ENCODE results near the gene ACOX2. TPM values are rescaled to one million over a fixed set of nuclear protein-coding genes. Genes with fewer than 3 reads are reported as not detected.
"Not testable (repeated sequence)": the region's sequence is repeated elsewhere in the genome, so short reads cannot be mapped to it uniquely, and the experiment has no call there.

ACOX2 gene
- total RNA-seq, 1 donor, result 28.6 TPM

GRCh38 chr3:58528629-58529028, 8.4 kb downstream of the ACOX2 start:
- TF ChIP-seq, protein P1, sequence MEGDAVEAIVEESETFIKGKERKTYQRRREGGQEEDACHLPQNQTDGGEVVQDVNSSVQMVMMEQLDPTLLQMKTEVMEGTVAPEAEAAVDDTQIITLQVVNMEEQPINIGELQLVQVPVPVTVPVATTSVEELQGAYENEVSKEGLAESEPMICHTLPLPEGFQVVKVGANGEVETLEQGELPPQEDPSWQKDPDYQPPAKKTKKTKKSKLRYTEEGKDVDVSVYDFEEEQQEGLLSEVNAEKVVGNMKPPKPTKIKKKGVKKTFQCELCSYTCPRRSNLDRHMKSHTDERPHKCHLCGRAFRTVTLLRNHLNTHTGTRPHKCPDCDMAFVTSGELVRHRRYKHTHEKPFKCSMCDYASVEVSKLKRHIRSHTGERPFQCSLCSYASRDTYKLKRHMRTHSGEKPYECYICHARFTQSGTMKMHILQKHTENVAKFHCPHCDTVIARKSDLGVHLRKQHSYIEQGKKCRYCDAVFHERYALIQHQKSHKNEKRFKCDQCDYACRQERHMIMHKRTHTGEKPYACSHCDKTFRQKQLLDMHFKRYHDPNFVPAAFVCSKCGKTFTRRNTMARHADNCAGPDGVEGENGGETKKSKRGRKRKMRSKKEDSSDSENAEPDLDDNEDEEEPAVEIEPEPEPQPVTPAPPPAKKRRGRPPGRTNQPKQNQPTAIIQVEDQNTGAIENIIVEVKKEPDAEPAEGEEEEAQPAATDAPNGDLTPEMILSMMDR (IDR thresholded peaks at IDR 0.05; ENCODE audit: extremely low read depth, low read depth, low read length), result no peak
- peak; percentile 80 for DNase-seq (ENCODE audit: insufficient read length, low spot score, missing footprints)
- peak overlapping the region; percentile 25 for H2AFZ ChIP-seq (ENCODE audit: low read length)

DNA sequence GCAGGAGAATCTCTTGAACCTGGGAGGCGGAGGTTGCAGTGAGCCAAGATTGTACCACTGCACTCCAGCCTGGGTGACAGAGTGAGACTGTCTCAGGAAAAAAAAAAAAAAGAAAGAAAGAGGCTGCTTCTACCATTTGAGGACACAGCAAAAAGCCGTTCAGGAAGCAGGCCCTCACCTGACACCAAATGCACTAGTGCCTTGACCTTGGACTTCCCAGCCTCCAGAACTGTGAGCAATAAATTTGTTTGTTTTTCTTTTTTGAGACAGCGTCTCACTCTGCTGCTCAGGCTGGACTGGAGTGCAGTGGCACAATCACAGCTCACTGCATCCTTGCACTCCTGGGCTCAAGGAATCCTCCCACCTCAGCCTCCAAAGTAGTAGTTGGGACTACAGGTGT, 9.6 kb downstream of the ACOX2 start:
- H3K4me2 ChIP-seq (ENCODE audit: insufficient read depth, low read length); H3K27ac ChIP-seq (ENCODE audit: low read depth, low read length); H3K27me3 ChIP-seq (ENCODE audit: insufficient read depth, low read length); H2AFZ ChIP-seq (ENCODE audit: low read length); H3K9me3 ChIP-seq (ENCODE audit: low read depth, low read length); DNase-seq (ENCODE audit: insufficient read length, low spot score, missing footprints); H4K20me1 ChIP-seq (ENCODE audit: insufficient read depth, low read length); H3K4me3 ChIP-seq (ENCODE audit: insufficient read depth, low read length); H3K79me2 ChIP-seq (ENCODE audit: insufficient read depth, low read length): not testable (repeated sequence)
- Histone ChIP-seq H3K36me3 (ENCODE audit: insufficient read depth, low read length) (peaks cover 16% of the 10 kb centered on the region), H3K4me1 (ENCODE audit: insufficient read depth, low read length) (peaks cover 12% of the 10 kb centered on the region)

More at GRCh38 chr3:58528629-58529028, 8.4 kb downstream of the ACOX2 start:
- no peaks in the 10 kb centered on the region for H3K9me3 ChIP-seq (ENCODE audit: low read depth, low read length)
- H4K20me1 ChIP-seq (ENCODE audit: insufficient read depth, low read length), result no peaks in the 10 kb centered on the region
- H3K79me2 ChIP-seq (ENCODE audit: insufficient read depth, low read length), result no peaks in the 10 kb centered on the region
- H3K36me3 ChIP-seq (ENCODE audit: insufficient read depth, low read length), result peaks cover 10% of the 10 kb centered on the region
- H3K27me3 ChIP-seq (ENCODE audit: insufficient read depth, low read length), result no peaks in the 10 kb centered on the region
- peaks cover 12% of the 10 kb centered on the region for H3K4me1 ChIP-seq (ENCODE audit: insufficient read depth, low read length)
- H3K27ac ChIP-seq (ENCODE audit: low read depth, low read length), result no peak overlapping the region
- H3K4me3 ChIP-seq (ENCODE audit: insufficient read depth, low read length), result no peak overlapping the region
- H3K4me2 ChIP-seq (ENCODE audit: insufficient read depth, low read length), result no peak overlapping the region

DNA sequence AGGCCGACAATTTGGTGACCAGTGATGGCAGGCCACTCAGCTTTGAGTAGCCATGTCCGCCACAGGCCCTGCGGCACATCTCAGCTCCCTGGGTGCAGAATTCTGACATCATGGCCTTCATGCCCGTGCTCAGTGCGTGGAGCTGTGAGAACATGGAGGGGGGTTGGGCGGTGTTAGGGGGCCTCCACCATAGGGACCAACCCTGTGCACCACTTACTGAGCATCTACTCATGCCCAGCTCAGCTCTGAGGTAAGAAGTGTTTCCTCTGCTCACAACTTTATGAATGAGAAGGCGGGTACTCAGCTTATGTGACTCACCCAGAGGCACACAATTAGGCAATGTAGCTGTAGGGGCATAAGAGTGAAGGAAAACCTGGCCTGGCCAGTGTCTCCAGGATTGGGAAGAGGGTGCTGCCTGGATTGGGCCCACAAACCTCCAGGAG, 10.5 kb downstream of the ACOX2 start:
- DNase-seq (ENCODE audit: insufficient read length, low spot score, missing footprints), result peak; percentile 98
- no peaks in the 10 kb centered on the region for H4K20me1 ChIP-seq (ENCODE audit: insufficient read depth, low read length)
- no peaks in the 10 kb centered on the region for H3K27me3 ChIP-seq (ENCODE audit: insufficient read depth, low read length)
- TF ChIP-seq, protein P1 (IDR thresholded peaks at IDR 0.05; ENCODE audit: extremely low read depth, low read depth, low read length), result no peak
- no peak overlapping the region for H3K27ac ChIP-seq (ENCODE audit: low read depth, low read length)
- no peak overlapping the region for H2AFZ ChIP-seq (ENCODE audit: low read length)
- H3K9me3 ChIP-seq (ENCODE audit: low read depth, low read length), result no peaks in the 10 kb centered on the region
- H3K4me1 ChIP-seq (ENCODE audit: insufficient read depth, low read length), result peaks cover 12% of the 10 kb centered on the region
- no peak overlapping the region for H3K4me2 ChIP-seq (ENCODE audit: insufficient read depth, low read length)
- no peaks in the 10 kb centered on the region for H3K79me2 ChIP-seq (ENCODE audit: insufficient read depth, low read length)
- H3K4me3 ChIP-seq (ENCODE audit: insufficient read depth, low read length), result no peak overlapping the region
- peaks cover 22% of the 10 kb centered on the region for H3K36me3 ChIP-seq (ENCODE audit: insufficient read depth, low read length)

GRCh38 chr3:58524326-58524888, 12.6 kb downstream of the ACOX2 start:
- peak; percentile 25 for DNase-seq (ENCODE audit: insufficient read length, low spot score, missing footprints)
- H3K4me3 ChIP-seq (ENCODE audit: insufficient read depth, low read length), result no peak overlapping the region
- H3K27me3 ChIP-seq (ENCODE audit: insufficient read depth, low read length), result no peaks in the 10 kb centered on the region
- TF ChIP-seq, protein P1 (IDR thresholded peaks at IDR 0.05; ENCODE audit: extremely low read depth, low read depth, low read length), result no peak
- no peak overlapping the region for H3K4me2 ChIP-seq (ENCODE audit: insufficient read depth, low read length)
- H2AFZ ChIP-seq (ENCODE audit: low read length), result no peak overlapping the region
- H3K27ac ChIP-seq (ENCODE audit: low read depth, low read length), result no peak overlapping the region
- H3K4me1 ChIP-seq (ENCODE audit: insufficient read depth, low read length), result peaks cover 12% of the 10 kb centered on the region
- peaks cover 20% of the 10 kb centered on the region for H3K36me3 ChIP-seq (ENCODE audit: insufficient read depth, low read length)
- H3K79me2 ChIP-seq (ENCODE audit: insufficient read depth, low read length), result no peaks in the 10 kb centered on the region
- no peaks in the 10 kb centered on the region for H4K20me1 ChIP-seq (ENCODE audit: insufficient read depth, low read length)
- H3K9me3 ChIP-seq (ENCODE audit: low read depth, low read length), result no peaks in the 10 kb centered on the region
